SU-DHL-6 (cell line): Measurements from ENCODE around the gene RALY.

Experiments
- EZH2phosphoT487 ChIP-seq: fragments of 200-600 bp; sonication (generic), shearing (Covaris generic); conservative IDR thresholded peaks from 2 replicates; pipeline ENCODE4 v1.6.1; 2018; ENCODE audit warnings: mild to moderate bottlenecking, antibody characterized with exemption, low read length, moderate library complexity, mixed read lengths
- TF ChIP-seq, protein P1 (sequence below): fragments of 200-600 bp; sonication (generic); IDR thresholded peaks from one replicate; pipeline ENCODE4 v1.5.1; 2017; ENCODE audit warnings: antibody characterized with exemption, mild to moderate bottlenecking, low read length, moderate library complexity; ENCODE audit not compliant: insufficient read depth, poor library complexity, severe bottlenecking

DNA sequence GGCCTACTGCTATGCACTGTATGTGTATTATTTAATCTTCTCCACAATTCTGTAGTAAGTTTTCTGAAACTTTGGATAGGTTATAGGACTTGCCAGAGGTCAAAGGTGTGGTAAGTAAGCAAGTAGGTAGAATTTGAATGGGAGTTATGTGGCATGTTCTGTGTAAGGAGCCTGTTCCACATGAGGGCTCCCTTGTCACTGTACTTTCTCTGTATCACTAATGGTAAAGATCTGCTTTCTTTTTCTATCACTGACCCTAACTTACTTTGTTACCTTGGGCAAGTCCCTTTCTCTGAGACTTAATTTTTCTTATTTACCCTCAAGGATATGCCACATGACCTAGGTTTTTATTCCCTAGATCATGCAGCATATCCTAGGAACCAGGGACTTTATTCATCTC, 68.0 kb downstream of the RALY start:
- TF ChIP-seq, protein P1, sequence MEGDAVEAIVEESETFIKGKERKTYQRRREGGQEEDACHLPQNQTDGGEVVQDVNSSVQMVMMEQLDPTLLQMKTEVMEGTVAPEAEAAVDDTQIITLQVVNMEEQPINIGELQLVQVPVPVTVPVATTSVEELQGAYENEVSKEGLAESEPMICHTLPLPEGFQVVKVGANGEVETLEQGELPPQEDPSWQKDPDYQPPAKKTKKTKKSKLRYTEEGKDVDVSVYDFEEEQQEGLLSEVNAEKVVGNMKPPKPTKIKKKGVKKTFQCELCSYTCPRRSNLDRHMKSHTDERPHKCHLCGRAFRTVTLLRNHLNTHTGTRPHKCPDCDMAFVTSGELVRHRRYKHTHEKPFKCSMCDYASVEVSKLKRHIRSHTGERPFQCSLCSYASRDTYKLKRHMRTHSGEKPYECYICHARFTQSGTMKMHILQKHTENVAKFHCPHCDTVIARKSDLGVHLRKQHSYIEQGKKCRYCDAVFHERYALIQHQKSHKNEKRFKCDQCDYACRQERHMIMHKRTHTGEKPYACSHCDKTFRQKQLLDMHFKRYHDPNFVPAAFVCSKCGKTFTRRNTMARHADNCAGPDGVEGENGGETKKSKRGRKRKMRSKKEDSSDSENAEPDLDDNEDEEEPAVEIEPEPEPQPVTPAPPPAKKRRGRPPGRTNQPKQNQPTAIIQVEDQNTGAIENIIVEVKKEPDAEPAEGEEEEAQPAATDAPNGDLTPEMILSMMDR, result no peak
- TF ChIP-seq EZH2phosphoT487, result no peak
